GM04504 (cell line): ENCODE results near the gene TGFA.
A peak's percentile ranks its signal among the peaks of the same experiment; 100 is the strongest.
"Not testable (repeated sequence)": the region's sequence is repeated elsewhere in the genome, so short reads cannot be mapped to it uniquely, and the experiment has no call there.

ENCODE experiments used
- DNase-seq: peaks from one replicate; pipeline ENCODE4 v3.0.0-alpha.2; 2012; ENCODE audit warnings: low read depth

Gene TGFA

DNA sequence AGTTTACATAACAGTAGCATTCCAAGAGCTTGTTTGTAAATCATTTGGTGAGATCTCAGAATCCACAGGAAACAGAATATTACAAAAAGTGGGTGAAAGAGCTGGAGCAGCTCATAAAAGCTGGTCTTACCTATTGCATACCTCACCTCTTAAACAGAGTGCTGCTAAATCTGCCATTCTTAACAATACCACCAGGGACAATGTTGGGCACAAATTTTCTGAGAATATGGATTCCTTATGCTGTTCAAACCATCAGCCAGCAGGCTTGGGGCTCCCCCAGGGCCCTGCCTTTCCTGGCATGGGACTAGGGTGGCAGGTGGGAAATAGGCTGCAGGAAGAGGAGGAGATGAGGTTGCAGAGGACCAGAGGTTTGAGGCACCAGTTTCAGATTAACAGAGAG is 55.6 kb downstream of the TGFA start:
- no peak for DNase-seq

DNA sequence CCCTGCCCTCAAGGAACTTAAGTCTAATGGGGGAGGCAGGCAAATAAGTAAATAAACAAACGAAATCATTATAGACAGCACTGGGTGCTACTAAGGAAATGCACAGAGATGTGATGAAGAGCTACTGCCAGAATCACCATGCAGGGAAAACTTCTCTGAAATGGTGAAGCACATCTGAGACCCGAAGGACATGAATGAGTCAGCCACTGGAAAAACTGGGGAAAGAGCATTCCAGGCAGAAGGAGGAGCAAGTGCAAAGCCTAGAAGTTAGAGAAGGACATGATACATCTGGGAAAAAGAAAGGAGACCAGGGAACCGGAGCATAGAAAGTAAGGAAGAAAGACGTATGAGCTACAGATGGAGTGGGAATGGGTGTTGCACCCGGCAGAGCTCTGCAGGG is 56.8 kb downstream of the TGFA start:
- DNase-seq = no peak

GRCh38 chr2:70494293-70494886 is 59.2 kb downstream of the TGFA start:
- no peak for DNase-seq

DNA sequence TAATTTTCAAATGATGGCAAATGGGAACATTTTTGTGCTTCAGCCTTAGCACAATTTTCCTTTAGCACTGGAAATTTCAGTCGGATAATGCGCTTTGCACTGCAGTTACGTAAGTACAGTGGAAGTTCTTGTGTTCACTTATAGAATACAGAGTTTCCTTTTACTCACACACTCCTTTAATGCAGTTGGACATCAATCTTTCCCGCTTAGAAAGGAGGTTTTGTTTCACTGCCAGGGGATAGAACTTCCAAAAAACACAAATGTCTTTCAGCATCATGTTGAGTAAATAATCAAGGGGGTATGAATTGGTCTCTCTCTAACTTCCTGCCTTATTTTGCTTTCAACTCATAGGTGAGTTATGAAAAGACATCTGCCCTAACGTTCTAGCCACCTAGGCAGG is 63.2 kb downstream of the TGFA start:
- DNase-seq = no peak

- no peak for DNase-seq
Measured at GRCh38 chr2:70489165-70489564, 64.5 kb downstream of the TGFA start.

GRCh38 chr2:70484086-70484485 is 69.5 kb downstream of the TGFA start:
- DNase-seq = no peak

DNA sequence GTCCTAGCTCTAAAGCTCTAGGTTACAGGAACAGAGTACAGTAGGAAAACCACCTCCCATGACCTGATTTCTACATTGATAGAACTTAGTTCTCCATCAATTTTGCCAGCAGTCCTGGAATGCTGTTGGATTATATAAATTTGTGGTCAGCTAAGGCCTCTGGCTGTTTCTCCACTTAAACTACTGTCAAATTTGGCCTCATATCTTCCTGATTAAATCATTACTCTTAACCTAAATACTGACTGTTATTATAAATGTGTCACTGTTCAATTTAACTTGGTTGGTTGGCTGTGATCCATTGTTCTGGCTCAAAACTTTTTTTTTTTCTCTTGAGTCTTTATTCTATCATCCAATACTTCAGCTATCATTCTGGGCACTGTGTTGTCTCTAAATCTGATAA is 71.2 kb downstream of the TGFA start:
- no peak for DNase-seq

GRCh38 chr2:70480468-70480867 is 73.2 kb downstream of the TGFA start:
- DNase-seq = no peak

GRCh38 chr2:70479816-70480215 is 73.8 kb downstream of the TGFA start:
- DNase-seq = no peak

- no peak for DNase-seq
Measured at GRCh38 chr2:70477441-70477844, 76.2 kb downstream of the TGFA start.

- DNase-seq = no peak
Measured at GRCh38 chr2:70475266-70475665, 78.4 kb downstream of the TGFA start.

DNA sequence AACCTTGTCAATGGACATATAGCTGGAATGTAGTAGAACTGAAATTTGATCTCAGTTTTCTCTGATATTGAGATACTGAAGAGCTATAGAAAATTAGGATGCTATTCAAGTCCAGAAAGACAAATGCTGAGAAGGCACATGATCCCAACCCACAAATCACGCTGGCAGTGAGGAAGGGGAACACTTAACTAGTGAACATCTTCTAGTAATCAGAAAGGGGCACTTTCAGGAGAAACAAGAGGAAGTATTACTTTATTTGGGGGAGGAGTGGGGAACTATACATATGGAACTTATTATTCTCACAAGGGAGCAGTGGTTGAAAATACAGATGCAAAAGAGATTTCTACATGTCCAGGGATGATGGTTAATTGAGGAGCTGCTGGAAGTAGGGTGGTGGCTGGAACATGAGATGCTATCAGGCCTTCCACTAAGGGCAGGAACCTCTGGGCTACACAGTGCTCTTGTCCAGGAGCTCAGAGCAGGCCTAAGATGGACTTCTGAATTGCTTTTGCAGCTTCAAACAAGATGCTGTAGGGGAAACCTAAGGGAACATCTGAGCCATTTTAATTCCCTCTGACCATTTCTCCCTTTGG is 79.3 kb downstream of the TGFA start:
- DNase-seq = no peak

DNA sequence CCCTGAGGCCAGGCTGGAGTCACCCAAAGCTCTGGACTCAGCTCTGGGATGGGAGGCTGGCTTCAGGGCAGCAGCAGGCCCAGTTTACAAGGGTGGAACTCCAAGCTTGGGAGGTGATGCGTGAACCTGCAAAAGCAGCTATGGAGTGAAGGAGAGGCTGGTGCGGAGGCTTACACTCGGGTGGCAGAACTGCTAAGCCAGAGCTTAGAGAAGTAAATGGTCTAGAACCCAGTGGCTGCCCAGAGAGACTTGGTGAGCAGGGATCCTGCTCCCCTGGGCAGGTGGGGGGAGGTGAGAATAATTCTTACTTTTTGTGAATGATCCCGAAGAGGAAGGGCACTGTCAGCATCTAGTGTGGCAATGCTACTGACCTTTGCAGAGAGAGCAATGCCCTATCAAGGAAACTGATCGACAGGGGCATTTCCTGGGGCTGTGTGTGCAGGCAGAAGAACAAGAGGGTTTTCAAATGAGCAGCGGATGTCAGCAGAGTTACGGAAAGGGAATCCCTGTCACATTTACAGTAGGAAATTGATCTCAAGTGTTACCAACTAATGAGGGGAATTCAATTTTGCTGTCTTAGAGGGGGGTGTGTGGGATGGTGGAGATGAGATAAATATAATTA is 80.4 kb downstream of the TGFA start:
- no peak for DNase-seq

DNA sequence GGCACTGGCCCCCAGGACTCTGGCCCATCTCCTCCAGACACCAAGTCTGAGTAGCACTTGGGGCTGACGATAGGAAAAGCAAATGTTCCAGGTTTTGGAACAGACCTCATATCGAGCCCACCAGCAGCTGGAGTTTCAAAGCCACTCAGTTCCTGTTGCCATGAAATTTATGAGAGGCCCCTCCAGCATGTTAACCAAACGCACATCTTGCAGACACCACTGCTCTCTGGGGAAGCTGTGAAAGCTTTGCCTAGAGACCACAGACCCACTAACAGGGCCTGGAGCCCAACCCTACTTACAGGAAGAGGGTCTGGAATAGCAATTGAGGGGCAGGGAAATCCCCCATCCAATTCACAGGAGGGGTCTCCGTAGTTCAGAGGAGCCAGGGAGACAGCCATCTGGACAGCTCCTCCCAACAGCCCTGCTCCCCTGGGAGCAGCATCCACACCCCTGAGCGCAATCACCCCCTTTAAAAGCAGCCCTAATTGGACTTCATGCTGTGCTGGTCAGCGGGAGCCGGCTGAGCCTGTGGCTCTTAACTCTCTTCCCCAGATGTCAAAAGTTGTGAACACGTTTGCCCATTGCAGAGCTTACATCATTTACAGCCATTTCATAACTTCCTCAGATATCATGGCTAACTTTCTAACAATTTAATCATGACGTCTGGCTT is 81.3 kb downstream of the TGFA start:
- DNase-seq = peak; percentile 1

DNA sequence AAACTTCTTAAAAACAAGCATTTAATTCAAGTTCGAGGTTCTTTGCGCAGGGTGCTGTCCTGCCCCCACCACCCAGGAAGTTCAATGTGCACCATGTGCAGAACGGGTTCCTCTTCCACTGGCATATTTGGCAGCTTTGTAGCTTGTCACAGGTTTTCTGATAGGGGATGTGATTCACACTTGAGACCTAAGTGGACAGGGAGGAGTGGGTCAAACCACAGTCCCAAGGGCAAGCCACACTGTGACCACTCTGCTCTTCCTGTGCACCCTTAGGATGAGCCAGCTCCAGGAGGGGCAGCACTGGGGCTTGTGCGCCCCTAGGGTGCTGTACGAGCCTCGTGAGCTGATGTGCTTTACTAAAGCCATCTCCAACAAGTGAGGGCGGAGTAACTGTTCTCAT is 82.5 kb downstream of the TGFA start:
- no peak for DNase-seq

DNA sequence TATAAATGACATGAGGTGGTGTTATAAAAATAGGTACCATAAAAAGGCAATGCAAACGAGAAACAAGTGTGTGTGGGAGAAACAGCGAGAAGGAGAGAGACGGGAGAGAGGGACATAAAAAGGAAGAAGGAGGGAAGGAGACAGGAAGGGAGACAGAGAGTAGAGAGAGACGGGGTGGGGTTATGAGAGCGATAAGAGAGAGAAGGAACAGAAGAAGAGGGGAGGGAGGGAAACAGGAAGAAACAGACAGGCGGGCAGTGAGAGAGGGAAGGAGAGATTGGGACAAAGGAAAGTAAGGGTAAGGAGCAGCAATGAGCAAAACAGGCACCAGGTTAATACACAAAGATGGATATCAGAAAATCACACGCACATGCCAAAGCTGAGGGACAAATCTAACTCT is 83.7 kb downstream of the TGFA start:
- no peak for DNase-seq

DNA sequence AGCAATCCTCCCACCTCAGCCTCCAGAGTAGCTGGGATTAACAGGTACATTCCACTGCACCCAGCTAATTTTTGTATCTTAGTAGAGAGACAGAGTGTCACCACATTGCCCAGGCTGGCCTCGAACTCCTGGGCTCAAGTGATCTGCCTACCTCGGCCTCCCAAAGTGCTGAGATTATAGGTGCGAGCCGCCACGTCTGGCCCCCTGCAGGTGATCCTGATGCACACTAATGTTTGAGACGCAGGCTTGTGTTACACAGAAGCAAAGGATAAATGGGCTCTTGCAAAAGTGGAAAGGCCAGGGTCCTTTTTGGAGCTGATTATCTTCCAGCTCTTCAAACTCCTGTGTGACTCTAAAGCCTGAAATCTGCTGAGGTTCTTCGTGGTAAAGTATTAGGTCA is 84.2 kb downstream of the TGFA start:
- DNase-seq = no peak

DNA sequence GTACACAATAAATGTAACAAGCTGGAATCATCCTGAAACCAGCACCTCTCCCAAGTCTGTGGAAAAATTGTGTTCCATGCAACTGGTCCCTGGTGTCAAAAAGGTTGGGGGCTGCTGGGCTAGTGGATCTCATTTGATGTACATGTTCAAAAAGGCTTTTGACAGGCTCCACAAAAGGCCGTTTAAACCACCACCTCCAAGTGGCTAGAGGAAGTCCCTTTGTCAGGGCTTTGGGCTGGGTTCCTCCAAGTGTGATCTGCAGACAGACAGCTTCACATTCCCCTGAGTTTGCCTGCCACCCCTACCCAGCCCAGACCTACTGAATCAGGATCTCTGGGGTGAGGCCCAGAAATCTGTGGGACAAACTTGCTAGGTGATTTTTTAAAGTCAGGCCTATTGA is 84.7 kb downstream of the TGFA start:
- no peak for DNase-seq

- no peak for DNase-seq
Measured at GRCh38 chr2:70467831-70468779, 85.5 kb downstream of the TGFA start.

DNA sequence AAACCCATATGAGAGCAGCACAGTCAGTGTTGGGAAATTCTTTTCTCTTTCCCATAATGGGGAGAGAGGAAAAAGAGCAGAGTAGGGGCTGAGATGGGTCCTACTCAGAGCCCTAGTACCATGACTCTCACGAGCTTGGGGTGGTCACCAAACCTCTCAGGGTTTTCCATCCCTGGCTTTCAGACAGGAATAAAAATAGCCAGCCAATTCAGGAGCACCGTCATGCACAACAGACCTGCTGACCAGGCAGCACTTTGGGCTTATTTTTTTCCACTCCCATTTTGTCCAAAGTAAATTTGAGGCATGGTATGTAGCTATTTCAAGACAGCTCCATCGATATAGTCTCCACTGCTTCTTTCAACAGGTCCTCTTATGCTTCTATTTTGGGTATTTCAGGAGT is 86.4 kb downstream of the TGFA start:
- no peak for DNase-seq

GRCh38 chr2:70466647-70467046 is 87.0 kb downstream of the TGFA start:
- not testable (repeated sequence) for DNase-seq

GRCh38 chr2:70463997-70464396 is 89.6 kb downstream of the TGFA start:
- DNase-seq = no peak
